Inflammatory macrophage (primary cell): ENCODE data around the gene RFX8.
A peak's percentile ranks its signal among the peaks of the same experiment; 100 is the strongest.
"Not testable (repeated sequence)": the region's sequence is repeated elsewhere in the genome, so short reads cannot be mapped to it uniquely, and the experiment has no call there.

Experiments used
- DNase-seq, 2 donors: peaks; one replicate each; pipeline ENCODE4 v3.0.0-alpha.2; 2020 to 2022

The RFX8 gene

GRCh38 chr2:101439716-101440115, 35.2 kb downstream of the RFX8 start:
- no peak for DNase-seq

- DNase-seq = not testable (repeated sequence)
Observed at GRCh38 chr2:101438555-101438954, 36.4 kb downstream of the RFX8 start.

- DNase-seq = no peak
Observed at GRCh38 chr2:101435001-101435862, 39.7 kb downstream of the RFX8 start.

- DNase-seq = no peak
Observed at GRCh38 chr2:101433465-101433864, 41.4 kb downstream of the RFX8 start.

GRCh38 chr2:101432411-101433181, 42.3 kb downstream of the RFX8 start:
- DNase-seq = no peak

- DNase-seq = no peak
Observed at GRCh38 chr2:101431486-101431885, 43.4 kb downstream of the RFX8 start.

GRCh38 chr2:101430156-101430555, 44.8 kb downstream of the RFX8 start:
- no peak for DNase-seq

GRCh38 chr2:101429453-101429852, 45.5 kb downstream of the RFX8 start:
- DNase-seq = no peak

- DNase-seq = no peak
Observed at GRCh38 chr2:101428422-101429176, 46.3 kb downstream of the RFX8 start.

- no peak for DNase-seq
Observed at GRCh38 chr2:101427743-101428142, 47.2 kb downstream of the RFX8 start.

GRCh38 chr2:101427240-101427639, 47.7 kb downstream of the RFX8 start:
- no peak for DNase-seq

- DNase-seq = no peak
Observed at GRCh38 chr2:101426822-101427221, 48.1 kb downstream of the RFX8 start.

GRCh38 chr2:101420623-101421022, 54.3 kb downstream of the RFX8 start:
- DNase-seq = peak in 1 of 2 donors; percentile 44

GRCh38 chr2:101419096-101419663, 55.7 kb downstream of the RFX8 start:
- peak; percentile 83 for DNase-seq

- DNase-seq = no peak
Observed at GRCh38 chr2:101418460-101419095, 56.3 kb downstream of the RFX8 start.

GRCh38 chr2:101416609-101417008, 58.3 kb downstream of the RFX8 start:
- DNase-seq = no peak

- no peak for DNase-seq
Observed at GRCh38 chr2:101415884-101416283, 59.0 kb downstream of the RFX8 start.

- peak; percentile 22 to 26 for DNase-seq
Observed at GRCh38 chr2:101415220-101415619, 59.7 kb downstream of the RFX8 start.

- DNase-seq = no peak
Observed at GRCh38 chr2:101412092-101412694, 62.7 kb downstream of the RFX8 start.

- DNase-seq = no peak
Observed at GRCh38 chr2:101410746-101411145, 64.2 kb downstream of the RFX8 start.

- no peak for DNase-seq
Observed at GRCh38 chr2:101410114-101410513, 64.8 kb downstream of the RFX8 start.

GRCh38 chr2:101409699-101410098, 65.2 kb downstream of the RFX8 start:
- DNase-seq = no peak
